Measurements from ENCODE around the gene DTHD1. TPM values are rescaled to one million over a fixed set of nuclear protein-coding genes. Genes with fewer than 3 reads are reported as not detected.

The DTHD1 gene
- total RNA-seq, 1 donor from 2014 or later = 0.51 TPM

DNA sequence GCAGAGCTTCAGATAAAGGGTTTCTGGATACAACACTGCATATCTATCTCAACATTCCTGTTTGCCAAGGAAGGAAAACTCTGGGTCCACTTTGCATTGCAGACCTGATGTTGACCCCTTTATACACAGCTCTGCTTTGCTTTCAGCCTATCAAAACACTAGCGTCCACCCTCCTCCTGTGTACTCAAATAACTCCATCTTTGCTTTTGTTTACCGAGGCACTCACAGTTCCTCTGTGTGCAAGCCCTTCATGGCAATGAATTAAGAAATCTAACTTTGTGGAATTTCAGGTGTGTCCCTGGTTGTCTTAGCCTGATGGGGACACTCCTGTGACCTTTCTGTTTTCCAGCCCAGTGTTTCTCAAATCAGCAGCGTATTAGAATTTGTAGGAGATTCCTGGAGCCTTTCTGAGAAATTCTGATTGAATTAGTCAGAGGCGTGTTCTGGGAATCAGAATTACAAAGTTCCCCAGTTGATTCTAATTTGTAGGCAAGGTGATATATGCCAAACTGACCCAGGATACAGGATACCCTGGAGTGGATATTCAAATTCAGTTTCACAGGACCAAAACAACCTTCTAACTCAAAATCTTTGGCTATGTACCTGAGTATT lies 68.6 kb downstream of the DTHD1 start:
- no peak for DNase-seq

- DNase-seq = peak; percentile 76
These were observed 69.8 kb downstream of the DTHD1 start for GRCh38 chr4:36351082-36351666.

- no peak for DNase-seq
These were observed 72.6 kb downstream of the DTHD1 start for GRCh38 chr4:36353998-36354397.

- no peak for DNase-seq
These were observed 76.8 kb downstream of the DTHD1 start for GRCh38 chr4:36358173-36358572.

GRCh38 chr4:36360755-36361154 lies 79.3 kb downstream of the DTHD1 start:
- DNase-seq = no peak

- no peak for DNase-seq
These were observed 81.6 kb downstream of the DTHD1 start for GRCh38 chr4:36363024-36363423.

DNA sequence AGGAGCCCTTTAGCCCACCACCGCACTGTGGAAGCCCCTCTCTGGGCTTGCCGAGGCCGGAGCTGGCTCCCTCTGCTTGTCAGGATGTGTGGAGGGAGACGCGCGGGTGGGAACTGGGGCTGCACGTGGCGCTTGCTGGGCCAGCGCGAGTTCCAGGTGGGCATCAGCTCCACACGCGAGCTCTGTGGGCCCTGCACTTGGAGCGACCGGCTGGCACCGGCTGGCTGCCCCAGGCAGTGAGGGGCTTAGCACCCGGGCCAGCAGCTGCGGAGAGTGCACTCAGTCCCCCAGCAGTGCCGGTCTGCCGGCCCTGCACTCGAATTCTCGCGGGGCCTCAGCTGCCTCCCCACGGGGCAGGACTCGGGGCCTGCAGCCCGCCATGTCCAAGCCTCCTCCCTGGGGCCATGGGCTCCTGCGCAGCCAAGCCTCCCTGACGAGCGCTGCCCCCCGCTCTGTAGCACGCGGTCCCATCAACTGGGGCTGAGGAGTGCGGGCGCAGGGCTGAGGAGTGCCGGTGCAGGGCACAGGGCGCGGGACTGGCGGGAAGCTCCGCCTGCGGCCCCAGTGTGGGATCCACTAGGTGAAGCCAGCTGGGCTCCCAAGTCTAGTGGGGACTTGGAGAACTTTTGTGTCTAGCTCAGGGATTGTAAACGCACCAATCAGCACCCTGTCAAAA lies 93.6 kb downstream of the DTHD1 start:
- no peak for DNase-seq

- DNase-seq = no peak
These were observed 104.6 kb downstream of the DTHD1 start for GRCh38 chr4:36385951-36386571.

- peak; percentile 25 for DNase-seq
These were observed 105.3 kb downstream of the DTHD1 start for GRCh38 chr4:36386691-36387090.

GRCh38 chr4:36388710-36389109 lies 107.3 kb downstream of the DTHD1 start:
- no peak for DNase-seq

DNA sequence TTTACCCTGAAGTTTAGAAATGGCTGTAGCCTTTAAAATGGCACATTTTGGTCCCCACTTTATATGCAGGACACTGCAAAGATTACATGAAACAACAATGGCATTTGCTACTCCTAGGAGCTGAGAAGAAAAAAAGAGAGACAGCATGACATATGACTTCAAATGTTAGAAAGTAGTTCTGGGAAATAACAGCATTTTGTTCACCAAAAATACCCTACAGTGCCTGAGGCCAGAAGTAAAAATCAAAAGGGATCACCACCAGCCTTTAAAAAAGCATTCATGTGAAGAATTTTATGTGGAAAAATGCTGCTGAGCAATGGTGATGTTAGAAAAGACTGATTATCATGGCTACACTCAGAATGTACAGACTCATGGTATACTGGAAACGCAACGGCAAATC lies 110.0 kb downstream of the DTHD1 start:
- no peak for DNase-seq

DNA sequence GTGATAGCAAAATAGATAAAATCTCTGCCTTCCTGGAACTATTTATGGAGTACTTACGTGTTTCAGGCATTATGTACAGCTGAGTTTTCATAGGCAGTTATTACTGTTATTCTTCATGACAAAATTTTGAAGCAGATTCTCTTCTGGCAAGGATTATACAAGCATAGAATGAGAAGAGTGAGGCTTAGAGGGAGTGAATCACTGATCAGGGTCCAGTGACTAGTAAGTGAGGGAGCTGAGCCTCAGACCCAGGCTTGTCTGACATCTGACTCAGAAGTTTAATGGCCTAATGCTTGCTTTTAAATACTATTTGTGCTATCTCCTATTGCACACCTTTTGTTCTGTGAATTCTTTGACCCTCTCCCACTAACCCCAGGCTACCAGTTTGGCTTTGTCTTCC lies 110.6 kb downstream of the DTHD1 start:
- DNase-seq = no peak

GRCh38 chr4:36392916-36393315 lies 111.5 kb downstream of the DTHD1 start:
- DNase-seq = no peak

Other genes starting within 250 kb of the DTHD1 start
- 41.1 TPM for gene ARAP2, start 37.1 kb upstream of the DTHD1 start, total RNA-seq